ENCODE data around the gene PLAGL1.

DNA sequence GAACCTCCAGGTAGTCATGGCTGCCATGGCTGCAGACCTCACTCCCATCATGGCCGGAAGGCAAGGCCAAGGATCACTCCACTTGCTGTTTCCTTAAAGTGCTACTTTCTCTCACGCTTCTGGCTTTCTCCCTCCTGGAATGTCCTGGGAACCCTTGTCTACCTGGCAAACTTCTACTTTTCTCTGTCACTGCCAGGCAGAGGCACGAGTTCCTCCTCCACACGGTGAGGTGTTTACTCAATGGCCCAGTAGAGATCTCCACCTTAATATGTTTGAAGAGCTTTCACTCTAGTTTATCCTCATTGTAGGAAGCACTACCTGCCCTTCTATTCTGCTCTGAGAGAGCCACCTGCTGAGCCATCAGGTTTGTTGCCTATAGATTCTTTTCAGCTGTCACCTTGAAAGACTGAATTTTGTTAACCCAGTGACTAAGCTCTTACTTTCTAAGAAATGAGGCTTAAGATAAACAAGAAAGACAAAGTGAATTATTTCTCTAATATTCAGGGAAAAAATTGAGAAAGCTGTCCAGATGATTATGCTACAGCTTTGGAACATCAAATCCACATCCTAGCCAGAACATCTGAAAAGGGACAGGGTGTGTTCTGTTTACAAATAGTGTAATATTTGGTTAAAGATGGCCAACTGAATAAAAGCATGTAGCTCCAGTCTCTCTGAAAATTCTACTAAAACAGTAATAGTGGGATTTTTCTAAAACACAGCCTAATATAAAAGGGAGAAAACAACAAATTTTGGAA lies 54.9 kb downstream of the PLAGL1 start:
- TF ChIP-seq, protein P1, sequence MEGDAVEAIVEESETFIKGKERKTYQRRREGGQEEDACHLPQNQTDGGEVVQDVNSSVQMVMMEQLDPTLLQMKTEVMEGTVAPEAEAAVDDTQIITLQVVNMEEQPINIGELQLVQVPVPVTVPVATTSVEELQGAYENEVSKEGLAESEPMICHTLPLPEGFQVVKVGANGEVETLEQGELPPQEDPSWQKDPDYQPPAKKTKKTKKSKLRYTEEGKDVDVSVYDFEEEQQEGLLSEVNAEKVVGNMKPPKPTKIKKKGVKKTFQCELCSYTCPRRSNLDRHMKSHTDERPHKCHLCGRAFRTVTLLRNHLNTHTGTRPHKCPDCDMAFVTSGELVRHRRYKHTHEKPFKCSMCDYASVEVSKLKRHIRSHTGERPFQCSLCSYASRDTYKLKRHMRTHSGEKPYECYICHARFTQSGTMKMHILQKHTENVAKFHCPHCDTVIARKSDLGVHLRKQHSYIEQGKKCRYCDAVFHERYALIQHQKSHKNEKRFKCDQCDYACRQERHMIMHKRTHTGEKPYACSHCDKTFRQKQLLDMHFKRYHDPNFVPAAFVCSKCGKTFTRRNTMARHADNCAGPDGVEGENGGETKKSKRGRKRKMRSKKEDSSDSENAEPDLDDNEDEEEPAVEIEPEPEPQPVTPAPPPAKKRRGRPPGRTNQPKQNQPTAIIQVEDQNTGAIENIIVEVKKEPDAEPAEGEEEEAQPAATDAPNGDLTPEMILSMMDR (IDR thresholded peaks at IDR 0.05) = no peak
- no peak for TF ChIP-seq RAD21 (conservative IDR thresholded peaks at IDR 0.05 in 1 of 2, IDR thresholded peaks at IDR 0.05 in 1 of 2)
- TF ChIP-seq POLR2A (IDR thresholded peaks at IDR 0.05; ENCODE audit: low read length) = no peak
- TF ChIP-seq EP300 (IDR thresholded peaks at IDR 0.05) = no peak
- no peak for TF ChIP-seq CHD2 (IDR thresholded peaks at IDR 0.05; ENCODE audit: low read length, partially characterized antibody)
- TF ChIP-seq CEBPB (IDR thresholded peaks at IDR 0.05) = no peak
- TF ChIP-seq SMC3 (IDR thresholded peaks at IDR 0.05) = no peak
- TF ChIP-seq, protein P2, sequence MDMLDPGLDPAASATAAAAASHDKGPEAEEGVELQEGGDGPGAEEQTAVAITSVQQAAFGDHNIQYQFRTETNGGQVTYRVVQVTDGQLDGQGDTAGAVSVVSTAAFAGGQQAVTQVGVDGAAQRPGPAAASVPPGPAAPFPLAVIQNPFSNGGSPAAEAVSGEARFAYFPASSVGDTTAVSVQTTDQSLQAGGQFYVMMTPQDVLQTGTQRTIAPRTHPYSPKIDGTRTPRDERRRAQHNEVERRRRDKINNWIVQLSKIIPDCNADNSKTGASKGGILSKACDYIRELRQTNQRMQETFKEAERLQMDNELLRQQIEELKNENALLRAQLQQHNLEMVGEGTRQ (IDR thresholded peaks at IDR 0.05) = no peak
- no peak for TF ChIP-seq RNF2 (IDR thresholded peaks at IDR 0.05; ENCODE audit: borderline replicate concordance, low read depth)
- TF ChIP-seq, protein P3, sequence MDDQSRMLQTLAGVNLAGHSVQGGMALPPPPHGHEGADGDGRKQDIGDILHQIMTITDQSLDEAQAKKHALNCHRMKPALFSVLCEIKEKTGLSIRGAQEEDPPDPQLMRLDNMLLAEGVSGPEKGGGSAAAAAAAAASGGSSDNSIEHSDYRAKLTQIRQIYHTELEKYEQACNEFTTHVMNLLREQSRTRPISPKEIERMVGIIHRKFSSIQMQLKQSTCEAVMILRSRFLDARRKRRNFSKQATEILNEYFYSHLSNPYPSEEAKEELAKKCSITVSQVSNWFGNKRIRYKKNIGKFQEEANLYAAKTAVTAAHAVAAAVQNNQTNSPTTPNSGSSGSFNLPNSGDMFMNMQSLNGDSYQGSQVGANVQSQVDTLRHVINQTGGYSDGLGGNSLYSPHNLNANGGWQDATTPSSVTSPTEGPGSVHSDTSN (IDR thresholded peaks at IDR 0.05) = no peak
- TF ChIP-seq, protein P4, sequence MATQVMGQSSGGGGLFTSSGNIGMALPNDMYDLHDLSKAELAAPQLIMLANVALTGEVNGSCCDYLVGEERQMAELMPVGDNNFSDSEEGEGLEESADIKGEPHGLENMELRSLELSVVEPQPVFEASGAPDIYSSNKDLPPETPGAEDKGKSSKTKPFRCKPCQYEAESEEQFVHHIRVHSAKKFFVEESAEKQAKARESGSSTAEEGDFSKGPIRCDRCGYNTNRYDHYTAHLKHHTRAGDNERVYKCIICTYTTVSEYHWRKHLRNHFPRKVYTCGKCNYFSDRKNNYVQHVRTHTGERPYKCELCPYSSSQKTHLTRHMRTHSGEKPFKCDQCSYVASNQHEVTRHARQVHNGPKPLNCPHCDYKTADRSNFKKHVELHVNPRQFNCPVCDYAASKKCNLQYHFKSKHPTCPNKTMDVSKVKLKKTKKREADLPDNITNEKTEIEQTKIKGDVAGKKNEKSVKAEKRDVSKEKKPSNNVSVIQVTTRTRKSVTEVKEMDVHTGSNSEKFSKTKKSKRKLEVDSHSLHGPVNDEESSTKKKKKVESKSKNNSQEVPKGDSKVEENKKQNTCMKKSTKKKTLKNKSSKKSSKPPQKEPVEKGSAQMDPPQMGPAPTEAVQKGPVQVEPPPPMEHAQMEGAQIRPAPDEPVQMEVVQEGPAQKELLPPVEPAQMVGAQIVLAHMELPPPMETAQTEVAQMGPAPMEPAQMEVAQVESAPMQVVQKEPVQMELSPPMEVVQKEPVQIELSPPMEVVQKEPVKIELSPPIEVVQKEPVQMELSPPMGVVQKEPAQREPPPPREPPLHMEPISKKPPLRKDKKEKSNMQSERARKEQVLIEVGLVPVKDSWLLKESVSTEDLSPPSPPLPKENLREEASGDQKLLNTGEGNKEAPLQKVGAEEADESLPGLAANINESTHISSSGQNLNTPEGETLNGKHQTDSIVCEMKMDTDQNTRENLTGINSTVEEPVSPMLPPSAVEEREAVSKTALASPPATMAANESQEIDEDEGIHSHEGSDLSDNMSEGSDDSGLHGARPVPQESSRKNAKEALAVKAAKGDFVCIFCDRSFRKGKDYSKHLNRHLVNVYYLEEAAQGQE (IDR thresholded peaks at IDR 0.05) = no peak

Data from A549 (cell line).